CD4-positive, alpha-beta T cell treated with Interleukin-15 for 4 hours (primary cell): ENCODE data around the gene KCNT2.

Experiments used
- DNase-seq: peaks from one replicate; pipeline ENCODE4 v3.0.0-alpha.2; 2020; ENCODE audit warnings: low spot score

KCNT2 gene

DNA sequence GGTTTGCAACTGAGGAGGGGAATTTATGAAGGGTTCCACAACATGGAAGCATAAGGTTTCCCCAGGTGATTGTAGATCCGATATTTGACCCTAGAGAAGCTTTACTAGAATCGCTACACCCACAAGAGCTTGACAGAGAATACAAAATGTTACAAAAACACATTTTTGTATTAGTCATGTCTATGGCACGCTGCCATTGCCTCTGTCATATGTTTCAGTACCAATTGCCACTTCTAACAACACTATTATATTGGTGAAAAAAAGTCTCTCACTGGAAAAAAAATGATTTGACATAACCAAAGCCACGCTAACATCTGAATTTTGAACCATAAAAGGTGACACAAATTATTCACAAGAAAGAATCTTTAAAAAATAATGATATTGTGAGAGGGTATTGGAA, 214.5 kb downstream of the KCNT2 start:
- DNase-seq, result no peak

- no peak for DNase-seq
Observed at GRCh38 chr1:196393282-196393681, 215.0 kb downstream of the KCNT2 start.

- no peak for DNase-seq
Observed at GRCh38 chr1:196387766-196388165, 220.5 kb downstream of the KCNT2 start.

DNA sequence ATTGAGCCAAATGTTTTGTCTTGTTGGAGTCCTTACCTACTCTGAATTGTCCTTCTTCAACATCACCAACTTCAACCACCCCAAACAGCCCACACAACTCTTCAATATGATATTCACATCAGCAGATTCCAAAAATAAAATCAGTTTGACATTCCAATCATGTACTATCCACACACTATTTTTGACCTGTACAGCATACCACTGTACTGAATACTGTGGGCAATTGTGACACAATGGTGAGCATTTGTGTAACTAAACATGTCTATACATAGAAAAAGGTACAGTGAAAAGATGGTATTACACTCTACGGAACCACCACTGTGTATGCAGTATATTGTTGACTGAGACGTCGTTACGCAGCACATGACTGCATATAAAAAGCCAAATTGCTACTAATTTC, 223.1 kb downstream of the KCNT2 start:
- no peak for DNase-seq

GRCh38 chr1:196382383-196382782, 225.9 kb downstream of the KCNT2 start:
- DNase-seq, result no peak

DNA sequence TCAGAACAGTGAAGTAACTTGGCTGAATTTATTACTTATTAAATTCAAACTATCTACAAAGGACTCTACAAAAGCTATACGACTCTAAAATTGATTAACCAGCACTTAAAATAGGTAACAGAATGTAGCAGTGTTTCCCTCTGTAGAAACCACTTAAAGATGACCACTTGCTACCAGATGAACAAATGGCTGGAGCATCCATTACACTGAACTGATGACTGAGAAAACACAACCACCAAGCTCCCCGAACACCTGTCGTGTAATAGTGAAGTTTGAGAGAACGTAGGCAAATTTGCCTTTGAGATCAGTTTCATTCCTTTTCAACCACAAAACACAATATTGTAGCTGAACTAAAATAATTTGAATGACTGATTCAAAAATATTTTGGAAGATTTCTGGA, 226.7 kb downstream of the KCNT2 start:
- DNase-seq, result no peak

DNA sequence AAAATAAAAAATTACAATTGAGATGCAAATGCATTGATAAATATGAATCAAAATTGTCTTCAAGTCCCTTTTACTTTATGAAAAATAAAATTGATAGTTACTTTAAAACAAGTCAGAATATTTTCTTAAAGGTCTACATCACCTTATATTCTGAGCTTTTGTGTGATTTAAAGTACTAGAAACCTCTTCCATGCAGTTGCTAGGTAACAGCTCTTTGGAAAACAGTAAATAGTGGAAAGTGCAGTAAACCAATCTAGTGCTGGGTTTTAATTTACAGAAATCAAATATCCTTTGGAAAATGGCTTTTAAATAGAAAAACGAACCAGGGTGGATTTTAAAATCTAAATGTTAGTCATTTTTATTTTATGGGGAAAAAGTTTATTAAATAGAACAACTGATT, 227.9 kb downstream of the KCNT2 start:
- DNase-seq, result no peak

DNA sequence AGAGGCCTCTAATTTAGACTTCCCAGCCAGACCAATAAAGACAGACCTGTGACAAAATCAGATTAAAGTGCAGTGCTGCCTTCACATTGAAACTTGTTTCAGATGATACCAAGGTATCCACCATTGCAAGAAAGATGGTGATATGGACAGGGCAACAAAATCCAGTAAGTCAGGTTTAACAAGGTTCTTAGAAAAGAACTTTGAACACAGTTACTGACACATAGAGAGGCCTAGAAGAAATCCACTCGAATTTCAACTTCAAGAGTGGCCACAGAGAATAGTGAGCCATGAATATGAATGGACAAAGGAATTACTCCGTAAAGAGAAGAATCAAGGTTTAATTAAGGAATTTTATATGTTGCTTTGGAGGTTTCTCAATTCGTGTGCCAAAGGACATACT, 230.4 kb downstream of the KCNT2 start:
- DNase-seq, result no peak

DNA sequence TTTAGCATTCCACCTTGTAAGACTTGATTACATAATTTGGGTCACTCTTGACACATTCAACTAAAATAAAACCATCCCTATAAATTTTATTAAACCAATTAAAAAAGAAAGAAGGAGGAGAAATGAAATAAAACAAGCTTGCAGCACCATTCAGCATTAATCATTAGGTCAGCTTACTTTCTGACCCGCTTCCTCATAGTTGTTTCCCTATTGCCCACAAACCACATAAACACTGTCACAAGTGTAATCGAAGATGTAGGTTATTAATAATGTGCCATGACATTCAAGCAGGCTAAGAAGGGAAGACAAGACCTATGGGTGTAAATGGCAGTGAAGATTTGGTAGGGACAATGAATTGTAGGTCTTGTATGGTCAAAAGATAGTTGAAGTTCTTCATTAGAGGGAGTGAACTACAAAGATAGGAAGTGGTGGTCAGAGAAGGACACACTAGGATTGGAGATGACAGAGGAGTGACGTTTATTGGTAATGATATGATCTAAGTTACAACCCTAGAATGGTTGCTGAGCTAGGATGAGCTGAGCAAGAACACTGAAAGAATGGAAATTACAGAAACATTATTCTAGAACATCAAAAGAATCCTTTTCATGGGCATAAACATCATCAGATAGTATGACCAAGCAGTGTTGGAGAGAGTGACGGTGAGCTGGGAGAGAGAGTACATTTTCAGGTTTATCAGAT, 231.5 kb downstream of the KCNT2 start:
- no peak for DNase-seq

DNA sequence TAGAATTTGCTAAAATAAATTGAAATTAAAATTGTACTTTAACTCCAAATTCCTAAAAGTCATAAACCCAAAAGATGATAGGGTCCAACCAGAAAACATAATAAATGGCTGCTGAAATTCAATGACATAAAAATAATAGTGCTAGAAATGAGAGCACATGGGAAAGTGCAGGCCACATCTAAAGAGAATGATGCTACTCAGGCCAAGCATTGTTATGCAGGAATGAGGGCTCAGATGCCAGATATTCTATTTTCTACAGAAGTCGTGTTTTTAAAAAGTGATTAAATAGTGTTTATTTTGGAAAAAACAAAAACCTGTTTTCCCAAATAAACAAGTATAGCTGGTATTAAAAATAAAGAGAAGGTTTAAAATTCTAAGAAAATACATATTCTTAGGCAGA, 234.4 kb downstream of the KCNT2 start:
- DNase-seq, result no peak

- DNase-seq, result peak; percentile 21
Observed at GRCh38 chr1:196372896-196373536, 235.2 kb downstream of the KCNT2 start.

GRCh38 chr1:196367838-196368237, 240.4 kb downstream of the KCNT2 start:
- DNase-seq, result no peak

- no peak for DNase-seq
Observed at GRCh38 chr1:196366817-196367495, 241.3 kb downstream of the KCNT2 start.

DNA sequence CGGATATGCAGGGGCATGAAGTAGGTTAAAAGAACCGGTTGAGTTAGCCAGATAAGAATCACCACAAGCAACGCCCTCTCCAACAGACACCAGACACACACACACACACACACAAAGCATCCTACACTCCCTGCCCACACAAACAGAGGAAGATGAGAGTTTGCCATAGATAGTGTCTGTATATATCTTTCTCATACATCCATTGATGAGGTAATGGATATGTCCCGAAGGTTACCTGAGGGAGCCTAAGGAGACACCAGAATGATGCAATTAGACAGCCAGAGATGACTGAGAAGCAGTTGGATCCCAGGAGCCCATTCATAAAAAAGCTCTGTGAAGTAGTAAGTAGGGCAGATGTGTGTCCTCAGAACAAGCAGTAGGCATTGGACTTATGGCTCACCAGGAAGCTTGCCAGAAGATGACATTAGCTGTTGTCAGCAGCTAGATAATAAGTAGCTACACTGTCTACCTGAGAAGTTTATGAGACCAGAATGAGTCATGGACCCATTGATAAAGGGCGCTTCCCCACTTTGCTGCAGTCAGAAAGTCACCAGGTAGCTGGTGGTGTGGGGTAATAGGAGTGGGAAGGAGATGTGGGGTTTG, 247.0 kb downstream of the KCNT2 start:
- no peak for DNase-seq

- no peak for DNase-seq
Observed at GRCh38 chr1:196357913-196358312, 250.3 kb downstream of the KCNT2 start.

DNA sequence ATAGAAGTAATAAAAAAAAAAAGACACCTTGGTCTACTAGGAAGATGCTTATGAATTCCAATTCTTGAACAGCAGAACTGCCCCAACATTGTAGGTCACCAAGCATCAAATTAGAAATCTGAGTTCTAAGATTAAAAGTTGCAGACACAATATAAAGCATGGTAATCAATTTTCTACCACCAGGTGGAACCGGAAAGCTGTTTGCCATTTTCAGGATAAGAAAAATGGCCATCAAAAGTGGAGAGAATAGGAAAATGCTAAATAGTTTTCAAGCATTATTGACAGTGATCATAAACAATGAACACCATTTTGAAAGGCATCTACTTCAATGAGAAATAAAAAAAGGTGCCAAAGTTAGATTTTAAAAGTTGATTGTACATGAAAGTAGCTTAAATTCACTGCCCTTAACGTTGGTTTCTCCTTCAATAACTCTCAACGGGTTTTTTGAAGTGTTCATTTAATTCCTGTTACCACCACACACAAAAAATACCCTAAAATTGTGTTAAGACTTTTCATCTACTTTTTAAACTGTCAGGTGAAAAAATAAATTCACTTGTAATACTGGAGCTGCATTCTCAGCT, 252.9 kb downstream of the KCNT2 start:
- no peak for DNase-seq

DNA sequence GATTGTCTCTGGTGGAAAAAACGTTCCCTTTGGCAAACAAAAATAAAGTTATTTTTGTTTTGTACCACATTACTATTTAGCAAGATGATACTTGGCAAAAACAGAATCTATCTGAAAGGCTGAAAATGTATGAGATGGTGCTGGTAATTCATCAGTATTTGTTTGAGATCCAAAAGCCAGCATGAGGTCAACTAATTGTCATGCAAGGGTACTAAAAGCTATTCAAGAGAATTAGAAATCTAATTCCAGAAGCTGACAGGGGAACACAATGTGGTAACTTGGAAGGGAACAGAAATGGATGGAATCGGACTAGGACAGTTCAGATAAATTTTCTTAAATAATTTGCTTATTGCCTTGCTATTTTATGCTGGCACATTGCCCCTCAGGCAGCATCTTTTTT, 263.8 kb downstream of the KCNT2 start:
- DNase-seq, result no peak

DNA sequence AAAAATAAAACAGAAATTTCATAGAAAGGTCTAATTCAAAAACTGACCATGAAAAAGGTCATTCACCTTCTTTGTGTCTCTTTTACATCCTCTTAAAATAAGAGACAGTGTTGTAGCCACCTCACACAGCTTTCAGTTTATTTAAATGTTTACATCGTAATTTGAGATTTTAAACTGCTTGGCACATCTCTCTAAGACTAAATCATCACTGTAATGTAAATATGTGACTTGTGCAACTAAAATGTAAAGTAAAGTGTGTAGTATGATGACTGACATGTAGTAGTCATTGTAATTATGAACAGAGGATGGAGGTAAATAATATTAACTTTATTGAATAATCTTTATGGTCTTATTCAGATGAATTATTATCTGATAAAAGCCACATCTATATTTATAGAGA, 283.9 kb downstream of the KCNT2 start:
- no peak for DNase-seq

DNA sequence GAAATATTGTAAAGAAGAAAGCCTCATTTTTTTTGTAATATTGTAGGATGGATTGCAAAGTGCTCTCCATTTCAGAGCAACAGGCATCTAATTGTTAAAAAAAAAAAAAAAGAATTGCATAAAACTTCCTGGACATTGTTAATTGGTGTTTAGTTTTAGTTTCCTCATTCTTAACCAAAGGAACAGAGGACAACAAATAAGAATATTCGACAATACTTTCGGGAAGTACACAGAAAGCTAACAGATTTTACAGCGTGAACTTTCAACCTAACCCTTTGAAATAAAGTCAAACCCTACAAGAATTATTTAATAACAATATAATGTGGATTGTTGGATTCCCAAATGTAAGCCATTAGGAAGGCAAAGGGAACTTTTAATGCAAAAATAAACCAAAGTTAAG, 284.4 kb downstream of the KCNT2 start:
- no peak for DNase-seq

- no peak for DNase-seq
Observed at GRCh38 chr1:196319301-196319700, 288.9 kb downstream of the KCNT2 start.

DNA sequence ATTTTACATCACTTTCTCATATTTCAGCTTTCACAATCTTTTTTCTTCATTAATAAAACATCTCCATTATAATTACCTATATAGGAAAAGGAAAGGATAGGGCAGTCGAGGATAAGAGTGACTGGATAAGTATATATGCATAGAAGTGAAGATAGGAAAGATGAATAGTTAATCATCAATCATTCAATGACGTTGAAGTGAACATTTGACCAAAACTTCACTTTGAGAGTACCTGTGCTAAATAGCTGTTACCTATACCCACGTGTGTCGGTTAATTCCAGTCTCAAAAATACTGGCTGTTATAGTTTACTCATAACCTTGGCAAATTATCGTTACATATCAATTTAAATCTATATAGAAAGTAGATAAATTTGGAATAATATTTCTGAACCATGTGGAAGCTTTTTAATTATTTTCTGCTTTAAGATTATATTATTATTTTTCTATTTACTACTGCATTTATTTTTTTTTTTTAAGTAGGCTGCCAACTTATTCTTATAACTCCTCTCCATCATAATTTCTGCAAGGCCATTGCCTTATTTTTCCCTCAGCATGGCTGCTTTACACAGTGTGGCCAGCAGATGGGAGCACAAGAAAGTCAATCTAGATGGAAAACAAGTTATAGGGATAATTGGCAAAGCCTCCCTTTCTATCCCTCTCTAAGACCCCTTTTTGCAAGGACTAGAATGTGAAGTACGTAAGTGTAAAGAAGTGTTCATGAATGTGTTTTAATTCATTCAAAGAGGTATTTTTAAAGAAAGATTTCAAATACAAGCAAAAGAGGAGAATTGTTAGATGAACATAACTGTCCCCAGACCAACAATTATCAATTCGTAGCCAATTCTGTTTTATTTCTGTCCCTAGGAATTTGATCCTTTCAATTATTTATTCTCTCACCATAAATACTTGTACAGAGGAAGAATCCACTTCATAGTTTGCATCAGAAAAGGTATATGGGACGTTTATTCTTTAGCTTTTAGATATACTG, 290.4 kb downstream of the KCNT2 start:
- DNase-seq, result no peak
